Central memory CD8-positive, alpha-beta T cell (primary cell): ENCODE measurements around the gene RFX4.
A peak's percentile ranks its signal among the peaks of the same experiment; 100 is the strongest.

ENCODE experiments used
- ATAC-seq: fragments of 150-1000 bp; cut with Tn5 transposase; replicated peaks from 2 replicates; pipeline ENCODE4 v1.10.0; 2022; ENCODE audit warnings: mild to moderate bottlenecking, moderate FRiP score, moderate number of reproducible peaks; ENCODE audit not compliant: poor library complexity, severe bottlenecking; ENCODE audit errors: extremely low read depth
- DNase-seq, 2 donors: peaks; one replicate each; pipeline ENCODE4 v3.0.0; 2021; ENCODE audit warnings: low spot score in 2 of 2
- H3K27ac Mint-ChIP-seq: one replicate; pipeline ENCODE4 v1.8.0; 2022; ENCODE audit warnings: low read depth, mild to moderate bottlenecking, moderate library complexity, mixed read lengths
- H3K27me3 Mint-ChIP-seq: one replicate; pipeline ENCODE4 v1.8.0; 2022; ENCODE audit warnings: mixed read lengths
- H3K36me3 Mint-ChIP-seq: one replicate; pipeline ENCODE4 v1.8.0; 2022; ENCODE audit warnings: mild to moderate bottlenecking, moderate library complexity, mixed read lengths; ENCODE audit not compliant: insufficient read depth
- H3K4me1 Mint-ChIP-seq: one replicate; pipeline ENCODE4 v1.8.0; 2022; ENCODE audit warnings: mixed read lengths
- H3K4me3 Mint-ChIP-seq: one replicate; pipeline ENCODE4 v1.8.0; 2022; ENCODE audit warnings: mild to moderate bottlenecking, moderate library complexity, mixed read lengths
- H3K9me3 Mint-ChIP-seq: one replicate; pipeline ENCODE4 v1.8.0; 2022; ENCODE audit warnings: mixed read lengths

RFX4 gene

GRCh38 chr12:106582641-106583230 lies at the start of gene RFX4:
RFX4 (plus strand) TSS chr12:106583004; CDS start chr12:106583321, 317 bp downstream.
- Mint-ChIP-seq H3K27me3 (peaks cover 93% of the 10 kb centered on the region), H3K9me3 (no peaks in the 10 kb centered on the region), H3K4me3 (peak within 1 kb of the TSS; percentile 66), H3K4me1 (peaks cover 9% of the 10 kb centered on the region), H3K36me3 (no peaks in the 10 kb centered on the region), H3K27ac (no peak within 1 kb of the TSS)
- DNase-seq (no peak), ATAC-seq (no peak)

DNA sequence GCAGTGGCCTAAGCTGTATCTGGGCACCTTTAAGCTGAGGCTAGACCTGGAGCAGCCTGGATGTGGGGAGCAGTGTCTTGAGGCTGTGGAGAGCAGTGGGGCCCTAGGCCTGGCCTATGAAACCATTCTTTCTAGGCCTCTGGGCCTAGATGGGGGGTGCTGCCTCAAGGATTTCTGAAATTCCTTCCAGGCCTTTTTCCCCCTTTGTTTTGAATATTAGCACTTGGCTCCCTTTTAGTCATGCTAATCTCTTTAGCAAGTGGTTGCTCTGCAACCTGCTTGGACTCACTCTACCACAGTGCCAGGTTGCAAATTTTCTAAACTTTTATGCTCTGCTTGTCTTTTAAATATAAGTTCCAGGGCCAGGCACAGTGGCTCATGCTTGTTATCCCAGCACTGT lies 41.6 kb upstream of the RFX4 start:
- Mint-ChIP-seq H3K27ac (no peak overlapping the region), H3K4me3 (no peak overlapping the region), H3K36me3 (no peaks in the 10 kb centered on the region), H3K4me1 (no peaks in the 10 kb centered on the region), H3K27me3 (peaks cover 6% of the 10 kb centered on the region), H3K9me3 (peaks cover 13% of the 10 kb centered on the region)
- DNase-seq, result no peak
- no peak for ATAC-seq

- ATAC-seq (no peak), DNase-seq (no peak)
- Mint-ChIP-seq H3K36me3 (no peaks in the 10 kb centered on the region), H3K9me3 (peaks cover 6% of the 10 kb centered on the region), H3K4me1 (no peaks in the 10 kb centered on the region), H3K27me3 (peaks cover 57% of the 10 kb centered on the region), H3K27ac (no peak overlapping the region), H3K4me3 (no peak overlapping the region)
These were observed 31.4 kb upstream of the RFX4 start for GRCh38 chr12:106551410-106551809.

DNA sequence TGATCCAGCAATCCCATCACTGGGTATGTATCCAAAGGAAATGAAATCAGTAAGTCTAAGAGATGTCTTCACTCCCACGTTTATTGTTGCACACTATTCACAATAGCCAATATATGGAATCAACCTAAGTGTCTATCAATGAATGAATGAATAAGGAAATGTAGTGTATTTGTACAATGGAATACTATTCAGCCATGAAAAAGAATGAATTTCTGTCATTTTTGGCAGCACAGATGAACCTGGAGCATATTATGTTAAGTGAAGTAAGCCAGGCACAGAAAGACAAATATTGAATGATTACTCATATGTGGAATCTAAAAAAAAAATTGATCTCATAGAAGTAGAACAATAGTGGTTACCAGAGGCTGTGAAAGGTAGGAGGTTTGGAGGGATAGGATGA lies 30.6 kb upstream of the RFX4 start:
- Mint-ChIP-seq H3K36me3 (no peaks in the 10 kb centered on the region), H3K4me1 (no peaks in the 10 kb centered on the region), H3K9me3 (peaks cover 6% of the 10 kb centered on the region), H3K27ac (no peak overlapping the region), H3K27me3 (peaks cover 64% of the 10 kb centered on the region), H3K4me3 (no peak overlapping the region)
- no peak for ATAC-seq
- no peak for DNase-seq

- Mint-ChIP-seq H3K27ac (no peak overlapping the region), H3K36me3 (peaks cover 2% of the 10 kb centered on the region), H3K9me3 (no peaks in the 10 kb centered on the region), H3K27me3 (peaks cover 72% of the 10 kb centered on the region), H3K4me1 (no peaks in the 10 kb centered on the region), H3K4me3 (no peak overlapping the region)
- no peak for DNase-seq
- no peak for ATAC-seq
These were observed 18.0 kb upstream of the RFX4 start for GRCh38 chr12:106564678-106565329.

DNA sequence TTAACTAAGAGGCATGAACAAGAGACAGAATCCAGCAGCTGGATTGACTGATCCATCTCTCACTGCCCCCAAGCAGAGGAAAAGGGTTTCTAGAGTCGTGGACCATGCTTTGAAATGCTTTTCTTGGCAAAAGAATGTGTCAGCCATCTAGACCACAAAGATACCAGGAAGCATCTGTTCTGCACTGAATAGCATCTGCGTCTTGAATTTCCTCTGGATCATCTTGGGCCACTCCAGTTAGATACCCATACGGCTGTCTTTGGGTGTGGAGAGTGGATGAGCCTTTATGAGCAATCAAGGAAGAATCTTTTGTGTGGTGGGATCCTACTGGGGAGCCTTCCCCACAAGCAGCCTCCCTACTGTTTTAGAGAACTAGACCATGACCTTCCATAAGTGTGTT lies 16.0 kb upstream of the RFX4 start:
- no peak overlapping the region for H3K27ac Mint-ChIP-seq
- H3K36me3 Mint-ChIP-seq, result peaks cover under 1% of the 10 kb centered on the region
- DNase-seq (no peak), ATAC-seq (no peak)
- no peak overlapping the region for H3K4me3 Mint-ChIP-seq
- H3K27me3 Mint-ChIP-seq, result peaks cover 56% of the 10 kb centered on the region
- H3K4me1 Mint-ChIP-seq, result no peaks in the 10 kb centered on the region
- no peaks in the 10 kb centered on the region for H3K9me3 Mint-ChIP-seq

DNA sequence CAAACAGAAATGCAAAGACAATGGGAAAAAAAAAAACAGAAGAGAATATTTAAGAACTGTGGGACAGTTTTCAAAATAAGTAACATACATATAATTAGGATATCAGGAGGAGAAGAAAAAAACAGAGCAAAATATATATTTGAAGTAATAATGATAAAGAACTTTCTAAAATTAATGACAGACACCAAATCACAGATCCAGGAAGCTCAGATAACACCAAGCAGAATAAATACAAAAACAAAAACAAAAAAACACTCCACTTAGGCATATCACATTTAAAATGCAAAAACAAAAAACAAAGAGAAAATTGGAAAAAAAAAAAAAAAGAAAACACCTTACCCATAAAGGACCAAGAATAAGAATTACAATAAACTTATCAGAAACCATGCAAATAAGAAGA lies 9.6 kb upstream of the RFX4 start:
- DNase-seq (no peak), ATAC-seq (no peak)
- Mint-ChIP-seq H3K4me1 (no peaks in the 10 kb centered on the region), H3K36me3 (no peaks in the 10 kb centered on the region), H3K27ac (no peak overlapping the region), H3K4me3 (no peak overlapping the region), H3K27me3 (peaks cover 21% of the 10 kb centered on the region), H3K9me3 (no peaks in the 10 kb centered on the region)

DNA sequence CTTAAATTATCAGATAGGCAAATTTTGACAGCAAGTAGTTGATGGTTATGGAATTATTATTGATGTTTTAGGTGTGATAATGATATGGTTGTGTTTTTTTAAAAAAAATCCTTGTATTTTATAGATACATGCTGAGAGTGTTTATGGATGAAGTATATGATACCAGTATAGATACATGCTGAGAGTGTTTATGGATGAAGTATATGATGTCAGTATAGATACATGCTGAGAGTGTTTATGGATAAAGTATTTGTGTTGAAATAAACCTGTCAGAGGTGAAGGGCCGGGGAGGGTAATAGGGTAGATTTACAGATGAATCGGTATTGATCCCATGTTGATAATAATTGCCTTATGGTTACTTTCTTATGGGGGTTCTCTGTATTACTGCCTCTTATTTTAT lies 6.0 kb upstream of the RFX4 start:
- no peak for ATAC-seq
- Mint-ChIP-seq H3K4me3 (no peak overlapping the region), H3K27ac (no peak overlapping the region), H3K36me3 (no peaks in the 10 kb centered on the region), H3K27me3 (peaks cover 55% of the 10 kb centered on the region), H3K4me1 (no peaks in the 10 kb centered on the region), H3K9me3 (no peaks in the 10 kb centered on the region)
- DNase-seq, result no peak

GRCh38 chr12:106580671-106581508 lies 1.9 kb upstream of the RFX4 start:
- Mint-ChIP-seq H3K4me3 (no peak overlapping the region), H3K9me3 (no peaks in the 10 kb centered on the region), H3K36me3 (no peaks in the 10 kb centered on the region), H3K27ac (no peak overlapping the region), H3K4me1 (peaks cover 9% of the 10 kb centered on the region), H3K27me3 (peaks cover 74% of the 10 kb centered on the region)
- no peak for ATAC-seq
- DNase-seq, result no peak

GRCh38 chr12:106581543-106582248 lies 1.1 kb upstream of the RFX4 start:
- Mint-ChIP-seq H3K4me3 (peak overlapping the region; percentile 19), H3K9me3 (no peaks in the 10 kb centered on the region), H3K36me3 (no peaks in the 10 kb centered on the region), H3K27ac (no peak overlapping the region), H3K4me1 (peaks cover 9% of the 10 kb centered on the region), H3K27me3 (peaks cover 82% of the 10 kb centered on the region)
- DNase-seq (no peak), ATAC-seq (no peak)

DNA sequence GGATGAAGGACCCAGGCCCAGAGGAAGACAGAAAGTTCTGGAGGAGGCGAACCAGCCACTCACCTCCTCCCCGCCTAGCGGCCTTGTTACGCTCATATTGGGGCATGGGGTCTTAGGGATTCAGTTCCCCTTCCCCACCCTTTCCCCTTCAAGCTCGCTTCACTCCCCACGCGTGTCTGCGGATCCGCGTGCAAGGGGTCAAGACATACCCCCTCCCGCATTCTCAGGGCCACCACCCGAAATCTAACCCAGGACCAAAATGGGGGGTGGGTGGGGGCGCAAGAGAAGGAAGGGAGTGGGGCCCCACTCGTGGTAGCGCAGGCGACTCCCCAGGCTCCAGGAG lies 584 bp upstream of the RFX4 start:
- H3K4me3 Mint-ChIP-seq, result peak overlapping the region; percentile 19
- no peak for DNase-seq
- no peak for ATAC-seq
- no peak overlapping the region for H3K27ac Mint-ChIP-seq
- H3K27me3 Mint-ChIP-seq, result peaks cover 88% of the 10 kb centered on the region
- H3K9me3 Mint-ChIP-seq, result no peaks in the 10 kb centered on the region
- peaks cover 9% of the 10 kb centered on the region for H3K4me1 Mint-ChIP-seq
- no peaks in the 10 kb centered on the region for H3K36me3 Mint-ChIP-seq

DNA sequence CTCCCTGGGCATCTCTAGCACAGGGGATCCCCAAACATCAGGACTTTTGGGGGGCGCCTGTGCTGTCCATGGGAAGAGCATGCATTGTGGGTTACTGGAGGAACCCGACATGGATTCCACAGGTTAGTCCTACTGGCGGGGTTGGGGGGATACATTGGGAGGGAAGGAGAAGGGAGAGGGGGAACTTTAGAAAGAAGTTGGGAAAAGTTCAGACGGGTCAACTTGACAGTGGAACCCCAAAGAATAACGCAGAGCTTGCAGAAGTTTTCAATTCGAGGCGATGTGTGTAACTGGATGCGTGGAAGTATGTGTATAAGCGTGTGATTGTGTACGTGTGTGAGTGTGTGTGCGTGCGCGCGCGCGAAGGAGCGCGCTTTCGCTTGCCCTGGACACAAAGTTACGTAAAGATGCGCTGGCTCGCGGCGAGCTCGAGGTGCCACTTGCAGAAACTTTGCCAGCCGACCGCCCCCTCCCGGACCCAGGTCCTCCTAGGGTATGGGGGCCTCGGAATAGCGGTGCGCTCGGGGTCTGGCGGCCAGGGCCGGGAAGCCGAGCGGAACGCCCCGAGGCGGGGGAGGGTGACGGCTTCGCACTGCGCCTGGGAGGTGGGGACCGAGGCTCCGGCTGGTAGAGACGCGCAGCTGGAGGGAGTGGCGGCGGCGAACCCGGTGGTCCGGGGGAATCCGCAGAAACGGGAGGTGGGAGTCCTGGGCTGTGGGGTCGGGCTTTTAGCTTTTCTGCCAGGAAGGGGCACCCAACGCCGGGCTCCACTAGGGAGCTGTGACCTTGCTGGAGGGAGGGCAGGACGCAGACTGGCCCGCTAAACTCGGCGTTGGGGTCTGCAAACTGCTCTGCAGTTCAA lies 669 bp downstream of the RFX4 start:
- ATAC-seq (no peak), DNase-seq (no peak)
- H3K4me1 Mint-ChIP-seq, result peaks cover 9% of the 10 kb centered on the region
- no peak overlapping the region for H3K27ac Mint-ChIP-seq
- no peaks in the 10 kb centered on the region for H3K36me3 Mint-ChIP-seq
- peak overlapping the region; percentile 66 for H3K4me3 Mint-ChIP-seq
- no peaks in the 10 kb centered on the region for H3K9me3 Mint-ChIP-seq
- H3K27me3 Mint-ChIP-seq, result peaks cover 99% of the 10 kb centered on the region
